Heart left ventricle (tissue), 13 donors: Measurements from ENCODE around the gene ZNF837.
A peak's percentile ranks its signal among the peaks of the same experiment; 100 is the strongest.

Experiments
- CTCF ChIP-seq, 12 donors: fragments of 200-600 bp; sonication (generic) in 4 of 12; IDR thresholded peaks; one replicate each; pipeline versions ENCODE4 v1.5.0 to v1.8.0; 2018 to 2022; ENCODE audit warnings: antibody characterized with exemption in 12 of 12, mild to moderate bottlenecking in 5 of 12
- POLR2A ChIP-seq, 2 donors: fragments of 450-650 bp; IDR thresholded peaks; one replicate each; pipeline ENCODE4 v1.6.1; 2017; ENCODE audit warnings: antibody characterized with exemption in 2 of 2, mild to moderate bottlenecking in 2 of 2, moderate library complexity in 2 of 2
- donor health status: ischemic (EF 13 %, LVEDD 7.1; RV severe dilation, severe dysfunction).
- donor health status: DM: no; HTN: yes; CAD: no.
- donor health status: DM: no; HTN: no; CAD: no.
- donor health status: ischemic (EF 25% LVEDD 6.9; RV normal size, moderate dysfunction).
- donor health status: ischemic (EF 25% LVEDD 5.7; RV mildly dilated, moderate dysfunction).
- donor health status: ischemic (EF 35%, LVEDD 5.7; RV mildly dilated, moderate dysfunction).
- donor health status: nonischemic (EF 11% LVEDD 7.7; RV severe dilation, severe dysfunction).
- donor health status: DM: yes; HTN: yes; CAD: no.
- donor health status: PGD.
- donor health status: ischemic (EF 29% LVEDD 5.4; RV normal size, mild dysfunction).
- donor health status: nonischemic (EF 23%, LVEDD 6.1; RV moderate dilation, normal function).

GRCh38 chr19:58326914-58327726 is 53.7 kb downstream of the ZNF837 start, which contains the start of gene ZSCAN22:
- TF ChIP-seq CTCF (IDR thresholded peaks at IDR 0.05) = peak in 1 of 12 donors; percentile 8
- peak in 1 of 2 donors; percentile 54 for TF ChIP-seq POLR2A (IDR thresholded peaks at IDR 0.05)
